Measurements from ENCODE around the gene KAT5.

GRCh38 chr11:65745049-65745448 lies 33.0 kb downstream of the KAT5 start:
- TF ChIP-seq POLR2A (IDR thresholded peaks at IDR 0.05; ENCODE audit: low read depth, low read length) (no peak), TAF1 (IDR thresholded peaks at IDR 0.05; ENCODE audit: borderline replicate concordance, low read depth, low read length) (no peak), POLR2AphosphoS5 (IDR thresholded peaks at IDR 0.05; ENCODE audit: low read depth, low read length) (no peak)

Measured in GM12892 (cell line).